HG03378 (cell line): ENCODE results near the gene MCRIP2.

Experiments used
- ATAC-seq: cut with Tn5 transposase; IDR thresholded peaks from one replicate; pipeline ENCODE4 v1.9.1; 2021; ENCODE audit warnings: mild to moderate bottlenecking, moderate library complexity; ENCODE audit not compliant: unreplicated experiment

MCRIP2 gene

DNA sequence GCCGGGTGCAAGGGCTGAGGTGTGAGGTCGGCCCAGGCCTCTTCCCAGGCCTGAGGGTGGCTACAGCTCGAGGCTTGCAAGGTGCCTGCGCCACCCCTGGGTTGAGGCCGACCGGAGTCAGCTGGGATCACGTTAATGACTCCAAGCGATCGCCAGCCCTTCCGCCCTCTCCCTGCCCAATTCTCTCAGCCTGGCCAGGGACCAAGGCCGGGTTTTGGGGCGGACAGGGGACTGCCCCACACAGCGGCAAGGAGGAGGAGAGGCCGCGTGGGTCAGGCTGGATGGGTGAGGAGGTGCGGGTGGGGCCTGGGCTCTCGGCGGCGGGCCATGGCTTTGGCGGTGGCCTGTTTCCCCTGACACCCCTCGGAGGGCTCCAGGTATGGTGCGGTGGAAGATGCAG, 51.7 kb downstream of the MCRIP2 start:
- ATAC-seq: no peak

DNA sequence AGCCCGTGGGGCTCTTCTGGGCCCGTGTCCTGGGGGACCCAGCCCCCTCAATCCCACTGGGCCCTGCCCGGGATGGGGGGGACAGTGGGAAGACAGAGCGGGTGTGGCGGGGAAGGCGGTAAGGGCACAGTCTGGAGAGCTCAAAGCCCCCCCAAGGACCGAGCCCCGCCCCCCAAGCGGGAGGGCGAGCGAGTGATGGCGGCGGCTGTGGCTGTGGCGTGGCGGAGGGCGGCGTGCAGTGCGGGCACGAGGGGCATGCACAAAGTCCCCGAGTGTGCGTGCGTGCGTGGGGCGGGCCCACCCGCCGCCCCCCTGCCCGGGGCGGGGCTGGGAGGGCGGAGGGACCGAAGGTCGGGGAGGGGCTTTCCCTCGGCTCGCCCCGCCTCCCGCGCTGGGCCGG, 52.1 kb downstream of the MCRIP2 start:
- ATAC-seq: no peak

DNA sequence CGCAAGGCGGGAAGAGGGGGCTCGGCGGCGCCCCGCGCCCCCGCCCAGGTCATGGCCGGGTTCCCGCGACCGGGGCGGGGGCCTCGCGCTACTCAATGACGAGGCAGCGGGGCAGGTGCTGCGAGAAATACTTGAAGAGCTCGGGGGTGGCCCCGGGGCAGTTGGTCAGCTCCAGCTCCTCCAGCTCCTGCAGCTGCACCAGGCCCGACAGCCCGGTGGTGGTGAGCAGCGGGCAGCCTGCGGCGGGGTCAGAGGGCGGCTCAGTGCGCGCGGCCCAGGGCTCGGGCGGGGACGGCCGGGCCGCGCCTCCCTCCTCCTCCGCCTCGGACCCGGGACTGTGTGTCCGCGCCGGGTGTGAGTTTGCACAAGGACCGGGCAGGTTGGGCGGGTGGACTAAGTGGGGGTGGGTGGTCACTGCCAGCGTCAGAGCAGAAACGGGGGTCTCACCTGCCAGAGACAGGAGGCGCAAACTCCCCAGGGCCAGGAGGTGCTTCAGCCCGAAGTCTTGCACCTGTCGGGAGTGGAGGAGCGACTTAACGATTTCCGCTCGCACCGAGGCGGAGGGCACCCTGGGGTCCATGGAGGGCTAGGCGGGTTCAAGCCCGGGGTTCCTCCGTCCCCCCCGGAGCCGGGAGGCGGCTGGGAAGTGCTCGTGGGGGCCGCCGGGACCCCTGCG, 52.7 kb downstream of the MCRIP2 start:
- no peak for ATAC-seq

DNA sequence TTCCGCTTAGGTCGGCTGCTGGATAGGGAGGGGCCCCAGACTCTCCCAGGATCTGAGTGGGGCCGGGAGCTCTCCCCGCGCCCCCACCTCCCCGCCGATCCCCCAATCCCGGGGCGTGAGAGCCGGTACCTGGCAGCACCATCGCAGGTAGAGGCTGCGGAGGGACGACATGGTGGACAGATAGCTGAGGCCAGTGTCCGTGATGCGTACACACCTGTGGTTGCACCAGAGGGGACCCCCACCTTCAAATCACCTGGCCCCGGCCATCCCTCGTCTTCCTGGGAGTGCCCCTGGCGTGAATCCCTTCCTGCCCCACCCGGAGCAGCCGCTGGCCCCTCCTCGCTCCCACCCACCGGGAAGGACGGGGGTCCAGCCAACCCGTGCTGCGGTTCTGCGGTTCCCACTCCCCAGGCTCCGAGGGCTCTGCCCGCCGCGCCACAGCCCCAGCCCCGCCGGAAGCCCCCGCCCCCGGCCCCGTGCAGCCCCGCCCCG, 53.3 kb downstream of the MCRIP2 start:
- no peak for ATAC-seq

DNA sequence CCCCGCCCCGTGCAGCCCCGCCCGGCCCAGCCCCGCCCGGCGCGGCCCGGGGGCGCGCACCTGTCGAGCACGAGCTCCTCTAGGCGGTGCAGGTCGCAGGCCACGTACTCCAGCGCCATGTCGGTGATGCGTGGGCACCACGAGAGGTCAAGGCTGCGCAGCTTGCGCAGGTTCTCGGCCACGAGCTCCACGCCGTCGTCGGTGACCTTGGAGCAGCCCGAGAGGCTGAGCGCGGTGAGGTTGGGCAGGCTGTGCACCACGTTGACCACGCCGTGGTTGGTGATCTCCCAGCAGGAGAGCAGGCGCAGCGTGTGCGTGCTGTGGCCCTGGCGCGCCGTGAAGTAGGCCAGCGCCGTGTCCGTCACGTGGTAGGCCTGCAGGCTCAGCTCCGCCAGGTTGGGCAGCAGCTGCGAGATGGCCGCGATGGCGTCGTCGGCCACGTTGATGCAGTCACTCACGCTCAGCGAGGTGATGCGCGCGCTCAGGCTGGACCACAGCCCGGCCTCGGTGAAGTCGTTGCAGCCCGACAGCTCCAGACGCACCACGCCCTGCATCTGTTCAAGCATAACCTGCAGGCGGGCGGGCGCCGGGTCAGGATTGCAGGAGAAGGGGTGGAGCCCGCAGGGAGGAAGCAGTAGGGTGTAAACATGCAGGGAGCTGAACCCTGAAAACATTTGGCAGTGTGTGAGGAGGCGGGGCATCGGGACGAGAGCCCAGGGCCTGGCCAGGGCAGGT, 53.9 kb downstream of the MCRIP2 start:
- ATAC-seq: no peak
